NCI-H524 treated with DMSO at 0.1 percent for 48 hours (cell line): ENCODE data around the gene FN1.

Experiments
- DNase-seq: peaks from one replicate; lab custom pipeline; 2025; lab: John Stamatoyannopoulos, UW

FN1 gene

GRCh38 chr2:215382480-215382879 lies 53.4 kb downstream of the FN1 start:
- no peak for DNase-seq

- no peak for DNase-seq
These were observed 53.9 kb downstream of the FN1 start for GRCh38 chr2:215382011-215382410.

GRCh38 chr2:215380699-215381098 lies 55.2 kb downstream of the FN1 start:
- DNase-seq = no peak

- no peak for DNase-seq
These were observed 55.9 kb downstream of the FN1 start for GRCh38 chr2:215379948-215380347.

GRCh38 chr2:215379039-215379438 lies 56.8 kb downstream of the FN1 start:
- DNase-seq = no peak

GRCh38 chr2:215378045-215378444 lies 57.8 kb downstream of the FN1 start:
- no peak for DNase-seq

GRCh38 chr2:215377283-215377682 lies 58.6 kb downstream of the FN1 start:
- no peak for DNase-seq

- no peak for DNase-seq
These were observed 59.6 kb downstream of the FN1 start for GRCh38 chr2:215376103-215376780.

- DNase-seq = no peak
These were observed 60.4 kb downstream of the FN1 start for GRCh38 chr2:215375467-215375830.

- DNase-seq = no peak
These were observed 61.0 kb downstream of the FN1 start for GRCh38 chr2:215374642-215375466.

- DNase-seq = no peak
These were observed 61.9 kb downstream of the FN1 start for GRCh38 chr2:215374002-215374401.

- DNase-seq = no peak
These were observed 62.8 kb downstream of the FN1 start for GRCh38 chr2:215372968-215373649.

GRCh38 chr2:215371915-215372897 lies 63.7 kb downstream of the FN1 start:
- no peak for DNase-seq

- DNase-seq = no peak
These were observed 65.5 kb downstream of the FN1 start for GRCh38 chr2:215370112-215370965.

GRCh38 chr2:215369181-215369760 lies 66.6 kb downstream of the FN1 start:
- no peak for DNase-seq

GRCh38 chr2:215368493-215368809 lies 67.4 kb downstream of the FN1 start:
- DNase-seq = no peak

GRCh38 chr2:215367662-215368492 lies 68.0 kb downstream of the FN1 start:
- no peak for DNase-seq

GRCh38 chr2:215366440-215367032 lies 69.3 kb downstream of the FN1 start:
- no peak for DNase-seq

GRCh38 chr2:215365184-215365658 lies 70.6 kb downstream of the FN1 start:
- DNase-seq = no peak
